ENCODE measurements around the gene STXBP1.

STXBP1 gene

GRCh38 chr9:127734747-127735529 lies 122.9 kb downstream of the STXBP1 start, which contains the start of gene TOR2A:
TOR2A (minus strand) TSS chr9:127735294; CDS start chr9:127735270, 24 bp downstream.
- peak; percentile 99 for DNase-seq (ENCODE audit: low spot score)

DNA sequence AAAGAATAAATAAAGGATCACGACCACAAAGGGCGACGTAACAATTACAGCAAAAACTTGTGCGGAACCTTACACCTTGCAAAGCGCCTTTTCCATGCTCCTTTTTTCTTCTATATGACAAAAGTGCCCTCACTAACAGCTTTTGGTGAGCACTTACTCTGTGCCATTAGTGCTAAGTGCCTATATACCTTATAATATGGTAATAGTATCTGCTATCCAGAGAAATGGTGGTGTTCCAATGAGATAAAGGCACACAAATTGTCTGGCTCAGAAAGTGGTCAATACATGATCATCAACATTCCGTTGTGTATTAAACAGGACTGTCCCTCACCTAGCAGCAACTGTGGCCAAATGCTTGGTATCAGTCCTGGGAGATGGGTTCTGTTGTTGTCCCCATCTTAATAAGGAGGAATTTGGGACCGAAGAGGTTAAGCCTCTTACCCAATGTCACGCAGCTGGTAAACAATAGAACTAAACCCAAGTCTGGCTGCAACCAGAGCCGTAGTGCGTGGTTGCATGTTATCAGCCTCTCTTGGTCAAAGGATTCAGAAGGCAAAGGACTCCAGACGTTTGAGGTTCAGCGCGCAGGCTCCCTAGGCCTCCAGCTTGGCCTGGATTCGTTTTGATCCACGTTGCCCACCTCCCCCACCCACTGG lies 123.6 kb downstream of the STXBP1 start:
- no peak for DNase-seq (ENCODE audit: low spot score)

DNA sequence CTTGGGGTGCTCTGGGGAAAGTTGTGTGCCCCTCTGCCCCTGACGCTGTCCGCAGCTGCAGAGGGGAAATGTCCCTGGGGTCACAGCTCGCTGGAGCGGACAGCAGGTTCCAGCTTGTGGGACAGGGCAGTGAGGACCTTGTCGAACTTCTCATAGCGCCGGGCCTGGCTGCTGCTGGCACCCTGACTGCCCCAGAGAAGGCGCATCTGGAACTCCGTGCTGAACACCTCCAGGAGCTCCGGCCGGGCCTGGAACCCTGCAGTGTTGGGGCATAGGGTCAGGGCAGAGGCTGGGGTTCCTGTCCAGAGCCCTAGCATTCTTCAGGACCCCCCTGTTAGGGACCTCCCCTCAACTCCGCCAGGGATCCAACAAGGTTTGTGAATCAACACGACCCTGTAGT lies 126.6 kb downstream of the STXBP1 start:
- DNase-seq (ENCODE audit: low spot score) = no peak

GRCh38 chr9:127739614-127740330 lies 127.7 kb downstream of the STXBP1 start:
- DNase-seq (ENCODE audit: low spot score) = no peak

DNA sequence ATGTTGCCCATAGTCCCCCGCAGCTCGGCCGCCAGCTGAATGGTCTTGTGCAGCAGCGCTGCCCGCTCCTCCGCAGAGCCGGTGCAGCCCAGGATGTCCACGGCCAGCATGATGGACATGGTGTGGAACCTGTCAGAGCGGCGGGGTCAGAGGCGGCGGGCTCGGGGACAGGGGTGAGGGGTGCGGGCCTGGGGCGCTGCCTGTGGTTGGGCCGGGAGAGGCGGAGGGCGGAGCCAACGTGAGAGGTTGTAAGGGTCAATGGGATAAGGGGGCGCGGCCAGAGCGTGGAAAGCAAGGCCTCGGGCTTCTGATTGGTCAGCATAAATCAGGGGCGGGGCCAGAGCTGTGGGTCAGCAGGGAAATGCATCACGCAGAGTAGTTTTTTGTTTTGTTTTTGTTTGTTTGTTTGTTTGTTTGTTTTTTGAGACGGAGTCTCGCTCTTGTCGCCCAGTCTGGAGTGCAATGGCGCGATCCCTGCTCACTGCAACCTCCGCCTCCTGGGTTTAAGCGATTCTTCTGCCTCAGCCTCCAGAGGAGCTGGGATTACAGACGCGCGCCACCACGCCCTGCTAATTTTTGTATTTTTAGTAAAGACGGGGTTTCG lies 129.9 kb downstream of the STXBP1 start:
- peak; percentile 54 for DNase-seq (ENCODE audit: low spot score)

All from GM03348 (cell line).